Smooth muscle cell of trachea (primary cell): ENCODE data around the gene CARNS1. TPM values are rescaled to one million over a fixed set of nuclear protein-coding genes. Genes with fewer than 3 reads are reported as not detected.

Experiments
- total RNA-seq: library from RNA; depleted of rRNA; stranded (reverse); fragments of >200 nt; gene quantifications from 2 replicates; pipeline ENCODE4 v1.2.1, GENCODE V29; 2014

The CARNS1 gene
- total RNA-seq = 0.15 and 0.66 TPM in 2 replicates

GRCh38 chr11:67415501-67416304 is at the start of gene CARNS1:
CARNS1 (plus strand) TSS chr11:67415678; CDS start chr11:67416200, 522 bp downstream.

GRCh38 chr11:67372993-67373647 is 42.4 kb upstream of the CARNS1 start, which contains the start of gene CLCF1:
CLCF1 (minus strand) TSS chr11:67373598; CDS start chr11:67373539, 59 bp downstream.

GRCh38 chr11:67391304-67392182 is 23.9 kb upstream of the CARNS1 start, which contains the start of gene RAD9A:
RAD9A (plus strand) TSS chr11:67391986; CDS start chr11:67392045, 59 bp downstream.

GRCh38 chr11:67401495-67402191 is 13.8 kb upstream of the CARNS1 start, which contains the start of gene PPP1CA:
PPP1CA (minus strand) TSS chr11:67401858; CDS start chr11:67401782, 76 bp downstream.

GRCh38 chr11:67428052-67429001 is 12.8 kb downstream of the CARNS1 start, which contains the start of gene RPS6KB2:
RPS6KB2 (plus strand) TSS chr11:67428494; CDS start chr11:67428546, 52 bp downstream.

GRCh38 chr11:67437082-67437808 is 21.8 kb downstream of the CARNS1 start, which contains the start of gene PTPRCAP:
PTPRCAP (minus strand) TSS chr11:67437682; CDS start chr11:67437619, 63 bp downstream.

GRCh38 chr11:67452141-67452952 is 36.9 kb downstream of the CARNS1 start, which contains the start of gene GPR152:
GPR152 (minus strand) TSS chr11:67452729; CDS start chr11:67452724, 5 bp downstream.

GRCh38 chr11:67455054-67455453 is 39.6 kb downstream of the CARNS1 start, which contains the start of gene CABP4:
CABP4 (plus strand) TSS chr11:67455354; CDS start chr11:67455424, 70 bp downstream.

GRCh38 chr11:67468759-67469507 is 53.5 kb downstream of the CARNS1 start, which contains the start of gene TMEM134:
TMEM134 (minus strand) TSS chr11:67469251; CDS start chr11:67469192, 59 bp downstream.

Other genes starting within 250 kb of the CARNS1 start
- gene GRK2, start 149.2 kb upstream of the CARNS1 start, total RNA-seq = 30.8 and 33.2 TPM in 2 replicates
- gene ANKRD13D, start 126.4 kb upstream of the CARNS1 start, total RNA-seq = 26.0 and 36.9 TPM in 2 replicates
- 24.4 and 30.8 TPM in 2 replicates for gene SSH3, start 112.1 kb upstream of the CARNS1 start, total RNA-seq
- 25.6 and 60.2 TPM in 2 replicates for gene POLD4, start 62.1 kb upstream of the CARNS1 start, total RNA-seq
- gene CLCF1, start 42.1 kb upstream of the CARNS1 start, total RNA-seq = 3.1 TPM in 2 replicates
- gene RAD9A, start 23.7 kb upstream of the CARNS1 start, total RNA-seq = 5.8 and 7.3 TPM in 2 replicates
- gene PPP1CA, start 13.8 kb upstream of the CARNS1 start, total RNA-seq = 128 and 198 TPM in 2 replicates
- gene TBC1D10C, start 11.6 kb upstream of the CARNS1 start, total RNA-seq = under 0.01 TPM in 1 of 2 replicates, not detected in the other
- gene RPS6KB2, start 12.8 kb downstream of the CARNS1 start, total RNA-seq = 47.6 and 55.6 TPM in 2 replicates
- 0.50 and 1.3 TPM in 2 replicates for gene PTPRCAP, start 22.0 kb downstream of the CARNS1 start, total RNA-seq
- gene CORO1B, start 27.8 kb downstream of the CARNS1 start, total RNA-seq = 134 and 212 TPM in 2 replicates
- 0.17 TPM in 1 of 2 replicates, not detected in the other for gene GPR152, start 37.1 kb downstream of the CARNS1 start, total RNA-seq
- gene CABP4, start 39.7 kb downstream of the CARNS1 start, total RNA-seq = not detected in 2 replicates
- gene TMEM134, start 53.6 kb downstream of the CARNS1 start, total RNA-seq = 25.5 and 36.7 TPM in 2 replicates
- 78.4 and 93.5 TPM in 2 replicates for gene AIP, start 67.3 kb downstream of the CARNS1 start, total RNA-seq
- gene PITPNM1, start 89.7 kb downstream of the CARNS1 start, total RNA-seq = 19.2 and 23.0 TPM in 2 replicates
- 14.8 and 15.2 TPM in 2 replicates for gene CDK2AP2, start 92.5 kb downstream of the CARNS1 start, total RNA-seq
- not detected in 2 replicates for gene CABP2, start 107.8 kb downstream of the CARNS1 start, total RNA-seq
- gene GSTP1, start 168.1 kb downstream of the CARNS1 start, total RNA-seq = 842 and 851 TPM in 2 replicates
- gene NDUFV1, start 191.3 kb downstream of the CARNS1 start, total RNA-seq = 226 and 257 TPM in 2 replicates
- 4.3 and 4.5 TPM in 2 replicates for gene NUDT8, start 214.3 kb downstream of the CARNS1 start, total RNA-seq
- not detected in 2 replicates for gene TBX10, start 224.1 kb downstream of the CARNS1 start, total RNA-seq
- not detected in 2 replicates for gene ACY3, start 235.1 kb downstream of the CARNS1 start, total RNA-seq